ENCODE measurements around the gene NAALADL2.

NAALADL2 gene

GRCh38 chr3:175246234-175246633 is 387.1 kb downstream of the NAALADL2 start:
- no peaks in the 10 kb centered on the region for H3K27me3 Mint-ChIP-seq (ENCODE audit: low read depth)
- no peak for TF ChIP-seq CTCF (IDR thresholded peaks at IDR 0.05; ENCODE audit: unreplicated experiment in 3 of 3)

GRCh38 chr3:175246766-175247165 is 387.6 kb downstream of the NAALADL2 start:
- no peak overlapping the region for H3K4me3 Mint-ChIP-seq
- H3K36me3 Mint-ChIP-seq (ENCODE audit: low read depth), result no peaks in the 10 kb centered on the region
- no peaks in the 10 kb centered on the region for H3K9me3 Mint-ChIP-seq
- H3K27me3 Mint-ChIP-seq (ENCODE audit: low read depth), result no peaks in the 10 kb centered on the region
- H3K4me1 Mint-ChIP-seq, result no peaks in the 10 kb centered on the region
- H3K27ac Mint-ChIP-seq, result no peak overlapping the region
- TF ChIP-seq CTCF (IDR thresholded peaks at IDR 0.05; ENCODE audit: unreplicated experiment in 3 of 3), result no peak

More at GRCh38 chr3:175246234-175246633, 387.1 kb downstream of the NAALADL2 start:
- H3K4me1 Mint-ChIP-seq, result no peaks in the 10 kb centered on the region
- no peak overlapping the region for H3K4me3 Mint-ChIP-seq
- no peaks in the 10 kb centered on the region for H3K36me3 Mint-ChIP-seq (ENCODE audit: low read depth)
- no peak overlapping the region for H3K27ac Mint-ChIP-seq
- H3K9me3 Mint-ChIP-seq, result no peaks in the 10 kb centered on the region

GRCh38 chr3:175247629-175248028 is 388.5 kb downstream of the NAALADL2 start:
- H3K36me3 Mint-ChIP-seq (ENCODE audit: low read depth), result no peaks in the 10 kb centered on the region
- H3K4me1 Mint-ChIP-seq, result no peaks in the 10 kb centered on the region
- no peak overlapping the region for H3K27ac Mint-ChIP-seq
- no peak overlapping the region for H3K4me3 Mint-ChIP-seq
- no peak for TF ChIP-seq CTCF (IDR thresholded peaks at IDR 0.05; ENCODE audit: unreplicated experiment in 3 of 3)
- no peaks in the 10 kb centered on the region for H3K9me3 Mint-ChIP-seq
- H3K27me3 Mint-ChIP-seq (ENCODE audit: low read depth), result no peaks in the 10 kb centered on the region

- H3K27ac Mint-ChIP-seq, result no peak overlapping the region
- TF ChIP-seq CTCF (IDR thresholded peaks at IDR 0.05; ENCODE audit: unreplicated experiment in 3 of 3), result no peak
- H3K4me3 Mint-ChIP-seq, result no peak overlapping the region
- no peaks in the 10 kb centered on the region for H3K9me3 Mint-ChIP-seq
- no peaks in the 10 kb centered on the region for H3K4me1 Mint-ChIP-seq
- no peaks in the 10 kb centered on the region for H3K36me3 Mint-ChIP-seq (ENCODE audit: low read depth)
- H3K27me3 Mint-ChIP-seq (ENCODE audit: low read depth), result no peaks in the 10 kb centered on the region
Measured at GRCh38 chr3:175248832-175249231, 389.7 kb downstream of the NAALADL2 start.

GRCh38 chr3:175255698-175256097 is 396.6 kb downstream of the NAALADL2 start:
- no peak for TF ChIP-seq CTCF (IDR thresholded peaks at IDR 0.05; ENCODE audit: unreplicated experiment in 3 of 3)
- no peak overlapping the region for H3K4me3 Mint-ChIP-seq
- peaks cover 24% of the 10 kb centered on the region for H3K4me1 Mint-ChIP-seq
- no peaks in the 10 kb centered on the region for H3K27me3 Mint-ChIP-seq (ENCODE audit: low read depth)
- no peaks in the 10 kb centered on the region for H3K36me3 Mint-ChIP-seq (ENCODE audit: low read depth)
- no peaks in the 10 kb centered on the region for H3K9me3 Mint-ChIP-seq
- H3K27ac Mint-ChIP-seq, result no peak overlapping the region

GRCh38 chr3:175257123-175257522 is 398.0 kb downstream of the NAALADL2 start:
- Mint-ChIP-seq H3K4me3 (no peak overlapping the region), H3K27me3 (ENCODE audit: low read depth) (no peaks in the 10 kb centered on the region), H3K27ac (no peak overlapping the region), H3K36me3 (ENCODE audit: low read depth) (no peaks in the 10 kb centered on the region), H3K4me1 (peaks cover 24% of the 10 kb centered on the region), H3K9me3 (no peaks in the 10 kb centered on the region)
- no peak for TF ChIP-seq CTCF (IDR thresholded peaks at IDR 0.05; ENCODE audit: unreplicated experiment in 3 of 3)
